BJ (cell line): ENCODE data around the gene RIPK4. TPM values are rescaled to one million over a fixed set of nuclear protein-coding genes. Genes with fewer than 3 reads are reported as not detected.
"Not testable (repeated sequence)": the region's sequence is repeated elsewhere in the genome, so short reads cannot be mapped to it uniquely, and the experiment has no call there.

Experiments used
- CTCF ChIA-PET: fragments of 350-600 bp; formaldehyde crosslinking; extraction: SDS; loops from one replicate; lab custom pipeline; 2021; ENCODE audit warnings: antibody characterized with exemption, inconsistent platforms; lab: Yijun Ruan, JAX
- POLR2A ChIA-PET: fragments of 300-600 bp; sonication (Branson Sonifier 250); formaldehyde crosslinking; extraction: SDS; loops from one replicate; lab custom pipeline; 2021; ENCODE audit warnings: antibody characterized with exemption; lab: Charles Lee
- DNase-seq: peaks from one replicate; pipeline ENCODE4 v3.0.0-alpha.2; 2011; ENCODE audit warnings: low read depth
- H3K27me3 ChIP-seq: 2 replicates; pipeline ENCODE4 v1.6.0; 2011; ENCODE audit warnings: low read length; ENCODE audit not compliant: control insufficient read depth, insufficient read depth
- H3K36me3 ChIP-seq: 2 replicates; pipeline ENCODE4 v1.5.1; 2011; ENCODE audit warnings: low read length; ENCODE audit not compliant: control insufficient read depth, insufficient read depth
- H3K4me3 ChIP-seq: 2 replicates; pipeline ENCODE4 v1.5.1; 2011; ENCODE audit warnings: low read depth, mild to moderate bottlenecking, control low read depth, low read length
- polyA plus RNA-seq: library from polyadenylated mRNA; depleted of rRNA; stranded (reverse); fragments of >200 nt; gene quantifications from 2 replicates; pipeline ENCODE4 v1.2.3, GENCODE V29; 2011; rRNA removed
- small RNA-seq: library from RNA; depleted of rRNA; stranded (forward); fragments of <200 nt; gene quantifications from one replicate; pipeline ENCODE3, GENCODE V24; 2012; ENCODE audit warnings: low replicate concordance, low read depth; ENCODE audit not compliant: insufficient read length
- TF ChIP-seq, protein P1 (sequence below): IDR thresholded peaks from 2 replicates; pipeline ENCODE4 v1.5.1; 2011; ENCODE audit warnings: low read depth, mild to moderate bottlenecking, control low read depth, inconsistent platforms, low read length, moderate library complexity; ENCODE audit not compliant: insufficient read depth

RIPK4 gene
- polyA plus RNA-seq, 1 experiment = 0.37 TPM

DNA sequence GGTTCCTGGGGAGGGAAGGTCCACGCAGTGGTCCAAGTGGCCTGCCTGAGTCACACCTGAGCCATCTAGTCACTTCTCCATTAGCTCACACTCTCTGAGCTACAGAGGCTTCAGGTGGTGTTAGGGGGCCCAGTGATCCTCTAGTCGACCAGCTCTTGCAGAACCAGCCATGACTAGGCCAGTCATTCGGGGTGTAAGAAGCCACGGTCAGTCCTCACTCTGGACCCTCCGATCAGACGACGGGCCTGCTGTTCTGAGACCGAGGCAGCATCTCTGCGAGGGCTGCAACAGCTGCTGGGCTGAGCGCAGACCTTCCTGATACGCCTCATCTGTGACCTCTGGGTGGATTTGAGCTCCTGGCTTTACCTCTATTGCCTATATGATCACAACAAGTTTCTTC lies 68.8 kb downstream of the RIPK4 start:
- TF ChIP-seq, protein P1, sequence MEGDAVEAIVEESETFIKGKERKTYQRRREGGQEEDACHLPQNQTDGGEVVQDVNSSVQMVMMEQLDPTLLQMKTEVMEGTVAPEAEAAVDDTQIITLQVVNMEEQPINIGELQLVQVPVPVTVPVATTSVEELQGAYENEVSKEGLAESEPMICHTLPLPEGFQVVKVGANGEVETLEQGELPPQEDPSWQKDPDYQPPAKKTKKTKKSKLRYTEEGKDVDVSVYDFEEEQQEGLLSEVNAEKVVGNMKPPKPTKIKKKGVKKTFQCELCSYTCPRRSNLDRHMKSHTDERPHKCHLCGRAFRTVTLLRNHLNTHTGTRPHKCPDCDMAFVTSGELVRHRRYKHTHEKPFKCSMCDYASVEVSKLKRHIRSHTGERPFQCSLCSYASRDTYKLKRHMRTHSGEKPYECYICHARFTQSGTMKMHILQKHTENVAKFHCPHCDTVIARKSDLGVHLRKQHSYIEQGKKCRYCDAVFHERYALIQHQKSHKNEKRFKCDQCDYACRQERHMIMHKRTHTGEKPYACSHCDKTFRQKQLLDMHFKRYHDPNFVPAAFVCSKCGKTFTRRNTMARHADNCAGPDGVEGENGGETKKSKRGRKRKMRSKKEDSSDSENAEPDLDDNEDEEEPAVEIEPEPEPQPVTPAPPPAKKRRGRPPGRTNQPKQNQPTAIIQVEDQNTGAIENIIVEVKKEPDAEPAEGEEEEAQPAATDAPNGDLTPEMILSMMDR = no peak
- Histone ChIP-seq H3K27me3 (peaks cover 7% of the 10 kb centered on the region), H3K36me3 (no peaks in the 10 kb centered on the region), H3K4me3 (no peak overlapping the region)
- no peak for DNase-seq
- CTCF ChIA-PET = no interaction called here
- POLR2A ChIA-PET = no interaction called here

DNA sequence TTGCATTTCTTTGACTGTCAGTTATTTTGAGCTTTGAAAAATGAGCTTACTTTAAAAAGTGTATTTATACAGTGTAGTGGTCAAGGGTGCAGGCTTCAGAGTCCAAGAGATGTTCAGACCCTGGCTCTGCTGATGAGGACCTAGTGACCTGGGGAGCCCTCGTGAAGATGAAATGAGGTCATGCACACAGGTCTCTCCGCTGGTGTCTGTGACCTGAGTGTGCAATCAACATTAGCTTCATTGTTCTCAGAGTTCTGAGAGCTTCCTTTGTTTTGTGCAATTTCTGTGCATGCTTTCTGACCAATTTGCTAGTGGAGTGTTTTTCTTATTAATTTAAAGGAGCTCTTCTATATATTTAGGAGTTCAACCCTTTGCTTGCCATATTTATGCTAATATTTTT lies 71.3 kb downstream of the RIPK4 start:
- Histone ChIP-seq H3K27me3 (peaks cover 12% of the 10 kb centered on the region), H3K4me3 (no peak overlapping the region), H3K36me3 (no peaks in the 10 kb centered on the region)
- no peak for DNase-seq
- TF ChIP-seq, protein P1 = no peak
- ChIA-PET CTCF (interaction anchor here (0.6 kb wide), 1 partner anchor 74 kb away, joined by 3 read pairs; no protein-coding TSS in a partner anchor), POLR2A (no interaction called here)

DNA sequence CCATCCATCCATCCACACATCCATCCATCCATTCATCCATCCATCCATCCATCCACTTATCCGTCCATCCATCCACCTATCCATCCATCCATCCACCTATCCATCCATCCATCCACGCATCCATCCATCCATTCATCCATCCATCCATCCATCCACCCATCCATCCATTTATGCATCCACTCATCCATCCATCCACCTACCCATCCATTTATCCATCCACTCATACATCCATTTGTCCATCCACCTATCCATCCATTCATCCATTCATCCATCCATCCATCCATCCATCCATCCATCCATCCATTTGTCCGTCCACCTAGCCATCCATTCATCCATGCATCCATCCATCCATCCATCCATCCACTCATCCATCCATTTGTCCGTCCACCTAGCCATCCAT lies 72.8 kb downstream of the RIPK4 start:
- CTCF ChIA-PET, H3K4me3 ChIP-seq: not testable (repeated sequence)

DNA sequence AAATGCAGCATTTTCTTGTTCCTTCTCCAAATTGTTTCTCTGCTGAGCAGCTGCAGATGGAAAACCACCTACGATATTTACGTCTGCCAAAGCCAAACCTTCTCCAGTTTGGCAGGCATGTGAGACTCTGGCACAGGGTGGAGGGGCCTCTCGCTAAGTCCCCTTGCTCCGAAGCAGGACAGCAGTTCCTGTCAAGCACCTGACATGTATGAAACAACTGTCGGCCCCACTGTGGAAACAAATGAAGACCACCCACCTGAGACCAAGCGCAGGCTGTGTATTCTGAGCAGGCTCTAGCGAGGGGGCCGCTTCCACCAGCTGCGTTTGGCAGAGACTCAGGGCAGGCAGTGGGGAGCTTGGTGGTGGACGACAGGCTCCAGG lies 74.7 kb downstream of the RIPK4 start:
- ChIA-PET POLR2A (no interaction called here), CTCF (no interaction called here)
- Histone ChIP-seq H3K27me3 (peaks cover 14% of the 10 kb centered on the region), H3K4me3 (no peak overlapping the region), H3K36me3 (no peaks in the 10 kb centered on the region)
- TF ChIP-seq, protein P1 = no peak
- no peak for DNase-seq

More for the DNA sequence above, 72.8 kb downstream of the RIPK4 start:
- POLR2A ChIA-PET, H3K36me3 ChIP-seq, DNase-seq: not testable (repeated sequence)
- H3K27me3 ChIP-seq = peaks cover 13% of the 10 kb centered on the region

DNA sequence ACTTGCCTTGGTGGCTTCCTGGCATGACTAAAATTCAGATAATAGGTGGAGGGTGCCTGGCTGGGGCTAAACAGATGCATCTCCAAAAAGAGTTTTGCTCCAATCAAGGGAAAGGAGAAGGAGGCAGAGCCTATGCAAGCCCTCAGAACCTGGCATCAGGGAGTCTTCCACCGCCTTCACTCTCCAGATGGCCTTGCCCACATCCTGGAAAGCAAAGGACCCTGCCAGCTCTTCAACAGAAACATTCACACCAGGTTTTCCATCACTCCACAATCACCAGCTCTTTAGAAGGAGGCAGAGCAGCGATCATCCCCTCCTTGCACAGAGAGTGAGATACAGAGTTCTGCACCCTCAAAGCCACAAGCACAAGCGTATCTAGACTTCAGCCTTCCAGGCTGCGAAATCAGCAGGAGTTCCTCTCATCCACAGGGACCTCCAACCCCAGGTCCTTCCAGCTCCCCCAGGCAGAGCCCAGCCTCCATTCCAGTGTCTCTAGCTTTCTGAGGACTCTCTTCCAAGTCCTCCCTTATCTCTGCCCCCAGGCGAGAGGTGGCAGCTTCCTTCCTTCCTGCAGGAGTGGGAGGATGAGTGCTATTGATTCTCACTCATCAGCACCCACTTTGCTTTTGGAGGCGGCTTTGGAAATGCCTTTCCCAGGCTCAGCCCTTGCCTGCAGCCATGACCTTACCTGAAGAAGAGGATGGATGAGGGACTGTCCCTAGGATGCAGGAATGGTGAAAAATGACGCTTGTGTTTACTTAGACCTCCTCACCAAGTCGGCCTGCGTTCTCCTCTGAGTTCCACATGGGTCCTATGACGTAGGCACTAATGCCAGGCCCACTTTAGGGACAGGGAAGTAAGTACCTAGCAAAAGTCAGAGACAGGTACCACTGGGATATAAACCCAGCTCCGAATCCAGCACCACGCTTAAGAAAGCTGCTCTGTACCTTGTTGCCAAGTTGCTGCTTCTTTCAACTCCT lies 75.4 kb downstream of the RIPK4 start:
- CTCF ChIA-PET = interaction anchor here (1.2 kb wide), 1 partner anchor 79 kb away, joined by 5 read pairs; no protein-coding TSS in a partner anchor
- H3K36me3 ChIP-seq = no peaks in the 10 kb centered on the region
- peaks cover 14% of the 10 kb centered on the region for H3K27me3 ChIP-seq
- TF ChIP-seq, protein P1 = no peak
- POLR2A ChIA-PET = no interaction called here
- no peak for DNase-seq
- no peak overlapping the region for H3K4me3 ChIP-seq

Small RNA genes lying within 50 kb of the gene (small RNA-seq; reads per million reads assigned to genes)
- gene MIR6814 = not detected

Other genes with a start within 250 kb of the RIPK4 start
- gene PRDM15, start 112.3 kb upstream of the RIPK4 start, polyA plus RNA-seq = 4.5 and 7.6 TPM in 2 replicates
- 18.1 and 21.9 TPM in 2 replicates for gene C2CD2, start 187.0 kb upstream of the RIPK4 start, polyA plus RNA-seq
- 8.1 and 10.7 TPM in 2 replicates for gene ZBTB21, start 243.3 kb upstream of the RIPK4 start, polyA plus RNA-seq